WTC11 (cell line): ENCODE results near the gene NHLH2. TPM values are rescaled to one million over a fixed set of nuclear protein-coding genes. Genes with fewer than 3 reads are reported as not detected.

Experiments used
- total RNA-seq: library from RNA; stranded (reverse); gene quantifications from 3 replicates; pipeline ENCODE4 v1.2.3, GENCODE V29; 2021
- TF ChIP-seq, protein P1 (sequence below): fragments of 250-450 bp; sonication (Bioruptor Pico); IDR thresholded peaks from 2 replicates; pipeline ENCODE4 v1.9.0; 2021; ENCODE audit warnings: mild to moderate bottlenecking, borderline replicate concordance

NHLH2 gene
- total RNA-seq, 1 experiment from 2014 or later: 4.3 TPM

DNA sequence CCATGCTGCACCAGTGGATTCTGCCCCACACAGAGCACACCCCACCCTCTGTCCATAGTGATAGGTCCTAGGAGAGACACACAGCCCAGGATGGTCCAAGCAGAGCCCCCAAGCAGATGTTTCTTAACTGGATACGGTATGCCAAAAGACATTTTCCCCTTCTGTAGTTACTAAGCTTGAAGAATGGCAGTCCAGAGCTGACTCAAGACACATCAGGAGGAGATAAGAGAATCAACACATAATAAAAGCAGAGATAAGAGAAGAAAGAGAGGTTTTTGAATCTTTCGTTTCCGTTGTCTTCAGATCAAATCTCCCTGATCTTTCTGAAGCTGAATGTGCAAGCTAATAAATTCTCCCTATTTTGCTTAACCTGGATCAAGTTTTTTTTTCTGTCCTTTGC, 50.6 kb downstream of the NHLH2 start (continued):
- TF ChIP-seq, protein P1, sequence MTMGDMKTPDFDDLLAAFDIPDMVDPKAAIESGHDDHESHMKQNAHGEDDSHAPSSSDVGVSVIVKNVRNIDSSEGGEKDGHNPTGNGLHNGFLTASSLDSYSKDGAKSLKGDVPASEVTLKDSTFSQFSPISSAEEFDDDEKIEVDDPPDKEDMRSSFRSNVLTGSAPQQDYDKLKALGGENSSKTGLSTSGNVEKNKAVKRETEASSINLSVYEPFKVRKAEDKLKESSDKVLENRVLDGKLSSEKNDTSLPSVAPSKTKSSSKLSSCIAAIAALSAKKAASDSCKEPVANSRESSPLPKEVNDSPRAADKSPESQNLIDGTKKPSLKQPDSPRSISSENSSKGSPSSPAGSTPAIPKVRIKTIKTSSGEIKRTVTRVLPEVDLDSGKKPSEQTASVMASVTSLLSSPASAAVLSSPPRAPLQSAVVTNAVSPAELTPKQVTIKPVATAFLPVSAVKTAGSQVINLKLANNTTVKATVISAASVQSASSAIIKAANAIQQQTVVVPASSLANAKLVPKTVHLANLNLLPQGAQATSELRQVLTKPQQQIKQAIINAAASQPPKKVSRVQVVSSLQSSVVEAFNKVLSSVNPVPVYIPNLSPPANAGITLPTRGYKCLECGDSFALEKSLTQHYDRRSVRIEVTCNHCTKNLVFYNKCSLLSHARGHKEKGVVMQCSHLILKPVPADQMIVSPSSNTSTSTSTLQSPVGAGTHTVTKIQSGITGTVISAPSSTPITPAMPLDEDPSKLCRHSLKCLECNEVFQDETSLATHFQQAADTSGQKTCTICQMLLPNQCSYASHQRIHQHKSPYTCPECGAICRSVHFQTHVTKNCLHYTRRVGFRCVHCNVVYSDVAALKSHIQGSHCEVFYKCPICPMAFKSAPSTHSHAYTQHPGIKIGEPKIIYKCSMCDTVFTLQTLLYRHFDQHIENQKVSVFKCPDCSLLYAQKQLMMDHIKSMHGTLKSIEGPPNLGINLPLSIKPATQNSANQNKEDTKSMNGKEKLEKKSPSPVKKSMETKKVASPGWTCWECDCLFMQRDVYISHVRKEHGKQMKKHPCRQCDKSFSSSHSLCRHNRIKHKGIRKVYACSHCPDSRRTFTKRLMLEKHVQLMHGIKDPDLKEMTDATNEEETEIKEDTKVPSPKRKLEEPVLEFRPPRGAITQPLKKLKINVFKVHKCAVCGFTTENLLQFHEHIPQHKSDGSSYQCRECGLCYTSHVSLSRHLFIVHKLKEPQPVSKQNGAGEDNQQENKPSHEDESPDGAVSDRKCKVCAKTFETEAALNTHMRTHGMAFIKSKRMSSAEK (CRISPR knock-in tag): no peak
- TF ChIP-seq, all 79 proteins: peak for 0

Other genes with a start within 250 kb of the NHLH2 start
- 13.3 to 15.8 TPM (median 13.9 TPM) in 3 replicates for gene VANGL1, start 199.2 kb downstream of the NHLH2 start, total RNA-seq
- 0.09 TPM in 1 of 3 replicates, not detected in the others for gene CASQ2, start 72.4 kb downstream of the NHLH2 start, total RNA-seq
- 3.5 to 4.5 TPM (median 4.3 TPM) in 3 replicates for gene SLC22A15, start 135.4 kb upstream of the NHLH2 start, total RNA-seq